DLD1 (cell line): Measurements from ENCODE around the gene RPA1.
"Not testable (repeated sequence)": the region's sequence is repeated elsewhere in the genome, so short reads cannot be mapped to it uniquely, and the experiment has no call there.

Experiments used
- in situ Hi-C: cut with HindIII; loops from 2 replicates; pipeline ENCODE4 v1.10.0; 2017; ENCODE audit warnings: low sequenced_read_pairs

The RPA1 gene

GRCh38 chr17:1875597-1875996, 45.8 kb downstream of the RPA1 start:
- in situ Hi-C loops, result no loop called here

DNA sequence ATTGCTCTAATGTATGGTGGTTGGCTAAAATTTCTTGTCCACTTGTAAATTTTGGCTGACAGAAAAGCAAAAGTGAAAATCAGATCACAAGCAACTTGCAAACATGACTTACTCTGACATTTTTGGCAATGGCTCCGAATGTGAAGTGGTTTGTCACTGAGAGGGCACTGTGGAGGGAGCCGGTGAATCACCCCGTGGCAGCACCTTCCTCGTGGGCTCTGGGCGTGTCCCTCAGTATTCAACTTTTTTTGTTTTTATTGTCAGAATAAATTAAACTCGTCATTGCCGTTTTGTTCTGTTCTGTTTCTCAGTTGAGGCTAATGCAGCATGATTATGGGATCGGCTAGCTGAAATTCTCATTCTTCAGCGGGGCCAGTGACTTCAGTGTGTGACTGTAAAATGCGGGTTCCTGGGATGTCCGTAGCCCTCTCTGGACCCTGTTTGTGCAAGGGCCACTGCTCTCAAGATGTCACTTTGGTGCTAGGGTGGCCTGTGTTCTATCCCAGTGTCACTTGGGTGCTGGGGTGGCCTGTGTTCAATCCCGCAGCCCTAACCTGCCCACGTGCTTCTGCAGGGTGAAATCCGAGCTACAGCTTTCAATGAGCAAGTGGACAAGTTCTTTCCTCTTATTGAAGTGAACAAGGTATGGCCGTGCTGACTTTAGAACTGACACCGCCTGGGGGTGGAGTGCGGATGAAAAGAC, 48.8 kb downstream of the RPA1 start:
- in situ Hi-C loops, result no loop called here

GRCh38 chr17:1880851-1881630, 51.2 kb downstream of the RPA1 start:
- in situ Hi-C loops, result loop anchor here (5.0 kb wide), 1 partner anchor 36 kb away; no protein-coding TSS in a partner anchor

DNA sequence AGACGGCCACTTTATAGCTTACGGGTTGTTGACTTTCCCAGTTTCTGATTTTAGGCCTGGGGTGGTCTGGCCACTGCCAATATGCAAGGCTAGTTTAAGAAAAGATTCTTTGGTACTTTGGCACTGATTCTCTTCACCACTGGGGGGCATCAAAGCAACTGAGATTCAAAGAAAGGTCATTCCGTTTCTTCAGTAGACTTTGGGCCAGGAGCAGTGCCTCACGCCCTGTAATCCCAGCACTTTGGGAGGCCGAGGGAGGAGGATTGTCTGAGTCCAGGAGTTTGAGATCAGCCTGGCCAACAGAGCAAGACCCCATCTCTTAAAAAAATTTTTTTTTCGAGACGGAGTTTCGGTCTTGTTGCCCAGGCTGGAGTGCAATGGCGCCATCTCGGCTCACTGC, 53.0 kb downstream of the RPA1 start:
- in situ Hi-C loops, result loop anchor here (5.0 kb wide), 1 partner anchor 34 kb away; no protein-coding TSS in a partner anchor

GRCh38 chr17:1883536-1883935, 53.7 kb downstream of the RPA1 start:
- in situ Hi-C loops, result loop anchor here (5.0 kb wide), 1 partner anchor 34 kb away; no protein-coding TSS in a partner anchor

- in situ Hi-C loops, result no loop called here
Measured at GRCh38 chr17:1888741-1889140, 58.9 kb downstream of the RPA1 start.

- in situ Hi-C loops, result no loop called here
Measured at GRCh38 chr17:1890758-1891450, 61.1 kb downstream of the RPA1 start.

- in situ Hi-C loops, result no loop called here
Measured at GRCh38 chr17:1894753-1895339, 65.0 kb downstream of the RPA1 start.

GRCh38 chr17:1895479-1895878, 65.7 kb downstream of the RPA1 start:
- in situ Hi-C loops, result not testable (repeated sequence)

- in situ Hi-C loops, result no loop called here
Measured at GRCh38 chr17:1896243-1897104, 66.7 kb downstream of the RPA1 start.

GRCh38 chr17:1897105-1897656, 67.4 kb downstream of the RPA1 start:
- in situ Hi-C loops, result no loop called here

GRCh38 chr17:1898332-1898731, 68.5 kb downstream of the RPA1 start:
- in situ Hi-C loops, result no loop called here

DNA sequence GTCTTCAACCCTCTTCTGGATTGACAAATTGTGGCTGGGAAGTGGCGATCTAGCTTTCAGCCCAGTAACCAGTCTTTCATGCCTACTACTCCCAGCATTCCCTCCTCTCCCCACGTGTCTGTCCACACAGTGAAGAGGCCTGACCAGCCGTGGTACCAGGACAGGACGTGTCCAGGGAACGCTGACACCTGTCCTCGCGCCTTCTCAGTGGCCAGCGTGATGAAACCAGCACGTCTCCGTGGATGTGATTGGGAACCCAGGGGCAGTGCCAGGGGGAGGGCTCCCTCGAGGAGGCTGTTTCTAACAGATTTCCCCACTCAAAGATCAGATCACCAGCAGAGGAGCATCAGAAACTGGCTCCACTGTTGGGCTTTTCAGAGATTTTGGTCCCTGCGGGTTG, 69.1 kb downstream of the RPA1 start:
- in situ Hi-C loops, result no loop called here

DNA sequence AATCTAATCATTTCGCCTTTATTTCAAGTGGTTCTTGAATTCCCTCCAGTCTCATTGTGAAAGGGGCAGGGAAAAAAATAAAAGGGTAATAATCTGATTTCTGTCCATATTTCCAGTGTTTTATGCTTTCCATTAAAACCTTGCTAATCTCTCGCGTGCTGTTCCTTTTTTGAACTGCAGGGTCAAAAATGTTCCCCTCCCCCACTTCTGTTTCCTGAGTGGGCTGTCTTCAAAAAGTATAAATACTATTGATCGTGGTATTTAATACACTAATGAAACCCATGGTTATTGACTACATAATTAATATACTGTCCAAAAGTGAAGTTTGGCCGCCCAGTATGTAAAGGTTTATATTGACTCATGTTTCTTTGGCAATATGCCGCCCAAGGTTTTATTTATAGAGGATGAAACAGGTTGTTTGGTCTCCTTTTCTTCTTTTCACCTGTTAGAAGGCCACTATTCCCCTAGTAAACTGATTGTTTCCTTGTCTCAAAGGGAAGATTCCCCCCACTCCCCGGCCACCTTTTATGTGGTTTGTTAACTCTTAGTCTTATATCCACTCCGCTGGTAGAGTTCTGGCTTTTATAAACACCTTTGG, 69.7 kb downstream of the RPA1 start:
- in situ Hi-C loops, result no loop called here

GRCh38 chr17:1904273-1905182, 74.7 kb downstream of the RPA1 start:
- in situ Hi-C loops, result no loop called here

DNA sequence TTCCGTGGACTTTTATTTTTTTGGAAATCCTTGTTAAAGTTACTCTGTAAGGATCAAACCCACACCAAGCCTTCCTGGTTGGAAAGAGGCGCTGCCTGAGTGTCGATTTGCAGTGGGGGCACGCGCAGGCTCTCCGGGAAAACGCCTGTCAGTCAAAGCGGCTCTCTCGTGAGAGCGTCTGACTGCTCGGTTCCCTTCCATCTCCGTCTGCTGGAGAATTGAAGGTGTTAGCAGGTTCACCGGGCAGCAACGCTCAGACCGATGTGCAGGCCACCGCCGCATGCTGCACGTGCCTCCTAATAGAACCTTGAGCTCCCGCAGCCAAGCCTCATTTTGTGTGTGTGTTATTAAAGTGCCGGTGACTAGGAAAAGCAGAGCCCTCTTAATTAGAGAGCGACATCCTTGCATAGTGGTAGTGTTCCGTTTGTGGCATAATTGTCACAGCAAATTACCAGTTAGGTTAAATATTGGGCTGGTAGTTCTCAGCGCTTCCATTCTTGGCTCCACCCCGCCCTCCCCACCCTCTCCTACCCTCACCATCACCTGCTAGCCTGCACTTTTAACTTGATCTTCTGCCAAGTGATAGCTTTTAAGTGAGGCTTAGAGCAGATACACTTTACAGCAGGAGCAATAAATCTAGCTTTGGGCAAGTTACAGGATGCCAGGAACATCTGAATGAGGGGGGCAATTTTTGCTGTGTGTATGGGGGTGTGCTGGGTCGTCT, 75.5 kb downstream of the RPA1 start:
- in situ Hi-C loops, result no loop called here

GRCh38 chr17:1906662-1907101, 76.9 kb downstream of the RPA1 start:
- in situ Hi-C loops, result no loop called here

DNA sequence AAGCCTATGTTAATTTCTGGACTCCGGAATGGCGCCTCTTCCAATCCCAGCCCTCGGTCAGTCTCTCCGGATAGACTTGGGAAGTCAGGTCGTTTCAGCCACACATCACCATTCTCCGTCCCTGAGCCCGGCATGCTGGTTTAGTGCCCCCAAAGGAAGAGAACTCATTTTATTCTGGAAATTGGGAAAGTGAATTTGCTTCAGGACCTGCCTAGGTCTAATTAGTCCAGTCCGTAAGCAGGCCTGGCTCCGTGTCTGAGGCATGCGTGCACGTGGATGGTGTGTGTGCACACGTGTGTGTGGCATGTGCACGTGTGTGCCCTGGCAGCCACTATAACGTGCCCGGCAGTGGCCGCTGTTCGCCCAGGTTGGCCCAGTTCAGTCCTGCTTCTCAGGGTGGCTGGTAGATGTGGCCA, 77.4 kb downstream of the RPA1 start:
- in situ Hi-C loops, result no loop called here
